Body of pancreas (tissue), 4 donors: Measurements from ENCODE around the gene RNF213. TPM values are rescaled to one million over a fixed set of nuclear protein-coding genes. Genes with fewer than 3 reads are reported as not detected.

Source experiments
- ATAC-seq: fragments of 150-250 bp; one replicate; pipeline ENCODE4 v1.9.1; 2016
- DNase-seq, 4 donors: peaks; one replicate each; pipeline ENCODE4 v3.0.0-alpha.2; 2019
- H3K27ac ChIP-seq, 4 donors: fragments of 200-600 bp; sonication (generic); 1 replicate in 3 of 4; 2 replicates in 1 of 4; pipeline versions ENCODE4 v1.5.1 to v1.6.1; 2016 to 2019; ENCODE audit warnings: mild to moderate bottlenecking in 1 of 4, mixed read lengths in 1 of 4, moderate library complexity in 1 of 4
- H3K27me3 ChIP-seq, 2 donors: fragments of 200-600 bp; sonication (generic); one replicate each; pipeline ENCODE4 v1.6.0; 2016; ENCODE audit warnings: mild to moderate bottlenecking in 1 of 2
- H3K36me3 ChIP-seq, 2 donors: fragments of 200-600 bp; sonication (generic); replicated peaks in 1 of 2; 2 replicates each; pipeline ENCODE4 v1.5.1; 2016; ENCODE audit warnings: low read depth in 2 of 2; ENCODE audit not compliant: insufficient read depth in 1 of 2
- H3K4me1 ChIP-seq: fragments of 200-600 bp; sonication (generic); one replicate; pipeline ENCODE4 v1.6.0; 2016
- H3K4me3 ChIP-seq, 2 donors: fragments of 200-600 bp; sonication (generic); 1 replicate in 1 of 2; 2 replicates in 1 of 2; pipeline ENCODE4 v1.5.1; 2016 to 2019
- H3K9me3 ChIP-seq, 3 donors: fragments of 200-600 bp; sonication (generic); 1 replicate in 2 of 3; 2 replicates in 1 of 3; pipeline ENCODE4 v1.5.1; 2016
- CTCF ChIP-seq, 7 experiments: fragments of 450-650 bp in 4 of 7; fragments of 200-600 bp in 3 of 7; sonication (generic) in 3 of 7; IDR thresholded peaks; one replicate each; pipeline ENCODE4 v1.5.1; 2016 to 2019; ENCODE audit warnings: antibody characterized with exemption in 7 of 7
- POLR2A ChIP-seq, 3 donors: fragments of 450-650 bp; IDR thresholded peaks; one replicate each; pipeline ENCODE4 v1.6.1; 2016; ENCODE audit warnings: antibody characterized with exemption in 3 of 3, mild to moderate bottlenecking in 2 of 3
- WGBS, 2 donors: methylation state at CpG; one replicate each; pipeline ENCODE4 v1.1.5; 2017; 5-methylcytosine and 5-hydroxymethylcytosine counted together
- intact Hi-C: fragments of 100-400 bp; cut with DNase I; formaldehyde crosslinking; loops from one replicate; pipeline ENCODE4 v1.15.1; 2023
- total RNA-seq, 2 donors: library from RNA; depleted of rRNA; stranded (reverse); fragments of >200 nt; gene quantifications; one replicate each; pipeline ENCODE4 v1.1.0, GENCODE V29; 2016

The RNF213 gene
- total RNA-seq, 2 donors from 2014 or later = 60.7 to 69.5 TPM

- Histone ChIP-seq H3K36me3 (peaks cover 0 to 7% of the 10 kb centered on the region in 2 donors), H3K27ac (no peak overlapping the region), H3K9me3 (no peaks in the 10 kb centered on the region), H3K27me3 (no peaks in the 10 kb centered on the region), H3K4me1 (peaks cover 18% of the 10 kb centered on the region), H3K4me3 (no peak overlapping the region)
- DNase-seq = no peak
- no peak for ATAC-seq
- no peak for TF ChIP-seq CTCF (IDR thresholded peaks at IDR 0.05)
- no peak for TF ChIP-seq POLR2A (IDR thresholded peaks at IDR 0.05)
- 90 to 91% methylated on average over 34 to 46 of the region's 48 CpGs for WGBS, 2 donors
- intact Hi-C loops = no loop called here
Observed at GRCh38 chr17:80214012-80214877, 46.4 kb upstream of the RNF213 start.

GRCh38 chr17:80214878-80215210, 45.8 kb upstream of the RNF213 start:
- H3K36me3 ChIP-seq = peaks cover 0 to 7% of the 10 kb centered on the region in 2 donors
- H3K9me3 ChIP-seq = no peaks in the 10 kb centered on the region
- H3K27me3 ChIP-seq = no peaks in the 10 kb centered on the region
- 88% methylated on average over 17 of the region's 17 CpGs; no CpG with 5 or more reads in 1 of the 2 donors for WGBS, 2 donors
- ATAC-seq (no peak), DNase-seq (no peak)
- TF ChIP-seq POLR2A (IDR thresholded peaks at IDR 0.05) (no peak), CTCF (IDR thresholded peaks at IDR 0.05) (no peak)
- intact Hi-C loops = no loop called here
- H3K27ac ChIP-seq = no peak overlapping the region
- H3K4me1 ChIP-seq = peaks cover 22% of the 10 kb centered on the region
- no peak overlapping the region for H3K4me3 ChIP-seq

GRCh38 chr17:80216473-80217456, 43.9 kb upstream of the RNF213 start:
- TF ChIP-seq POLR2A (IDR thresholded peaks at IDR 0.05) (no peak), CTCF (IDR thresholded peaks at IDR 0.05) (no peak)
- H3K4me3 ChIP-seq = no peak overlapping the region
- H3K36me3 ChIP-seq = peaks cover 0 to 3% of the 10 kb centered on the region in 2 donors
- DNase-seq (no peak), ATAC-seq (no peak)
- H3K27ac ChIP-seq = no peak overlapping the region
- H3K27me3 ChIP-seq = no peaks in the 10 kb centered on the region
- peaks cover 32% of the 10 kb centered on the region for H3K4me1 ChIP-seq
- intact Hi-C loops = no loop called here
- no peaks in the 10 kb centered on the region for H3K9me3 ChIP-seq
- 94 to 98% methylated on average over 23 to 40 of the region's 40 CpGs for WGBS, 2 donors

- Histone ChIP-seq H3K4me3 (no peak overlapping the region), H3K27ac (no peak overlapping the region), H3K36me3 (no peaks in the 10 kb centered on the region), H3K4me1 (peaks cover 32% of the 10 kb centered on the region), H3K27me3 (no peaks in the 10 kb centered on the region), H3K9me3 (no peaks in the 10 kb centered on the region)
- no peak for TF ChIP-seq CTCF (IDR thresholded peaks at IDR 0.05)
- no peak for TF ChIP-seq POLR2A (IDR thresholded peaks at IDR 0.05)
- 91 to 93% methylated on average over 9 to 13 of the region's 13 CpGs for WGBS, 2 donors
- DNase-seq (no peak), ATAC-seq (no peak)
- intact Hi-C loops = no loop called here
Observed at GRCh38 chr17:80217703-80218362, 42.8 kb upstream of the RNF213 start.
